ENCODE measurements around the gene NUDT3. TPM values are rescaled to one million over a fixed set of nuclear protein-coding genes. Genes with fewer than 3 reads are reported as not detected.

NUDT3 gene
- total RNA-seq, 1 donor from 2014 or later = 47.6 TPM

DNA sequence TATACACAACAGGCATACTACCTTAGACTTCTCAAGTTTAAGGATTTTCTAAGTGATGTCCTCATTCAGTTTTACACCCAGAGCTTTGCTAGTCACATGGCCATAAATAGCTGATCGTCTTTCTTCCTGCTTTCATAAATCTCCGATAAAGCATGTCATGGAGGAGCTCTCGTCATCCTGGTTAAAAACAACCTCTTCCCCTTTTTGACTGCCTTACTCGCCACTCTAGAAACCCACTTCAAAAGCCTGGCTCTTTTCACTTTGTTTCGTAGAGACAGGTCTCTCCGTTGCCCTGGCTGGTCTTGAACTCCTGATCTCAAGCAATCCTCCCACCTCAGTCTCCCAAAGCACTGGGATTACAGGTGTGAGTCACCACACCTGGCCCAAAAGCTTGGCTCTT, 76.7 kb downstream of the NUDT3 start:
- no peak for DNase-seq (ENCODE audit: missing footprints)
- ATAC-seq = no peak
- intact Hi-C loops (cut with DNase I) = no loop called here

DNA sequence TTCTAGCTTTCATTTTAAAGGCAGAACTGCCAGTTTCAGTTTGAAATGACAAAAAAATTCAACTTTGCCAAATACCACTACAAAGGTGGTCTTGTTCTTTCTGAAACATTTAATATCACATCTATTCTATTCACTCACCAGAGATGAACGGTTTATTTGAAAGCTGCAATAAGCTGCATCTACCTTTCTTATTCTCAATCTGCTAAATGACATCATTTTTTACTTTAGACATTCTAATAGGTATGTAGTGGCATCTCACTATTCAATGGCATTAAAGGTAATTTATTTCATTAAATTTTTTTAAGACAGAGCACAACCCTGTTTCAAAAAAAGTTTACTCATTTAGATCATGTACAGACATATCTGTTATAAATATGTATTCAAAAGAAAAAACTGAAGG, 77.2 kb downstream of the NUDT3 start:
- intact Hi-C loops (cut with DNase I) = no loop called here
- ATAC-seq = no peak
- DNase-seq (ENCODE audit: missing footprints) = no peak

DNA sequence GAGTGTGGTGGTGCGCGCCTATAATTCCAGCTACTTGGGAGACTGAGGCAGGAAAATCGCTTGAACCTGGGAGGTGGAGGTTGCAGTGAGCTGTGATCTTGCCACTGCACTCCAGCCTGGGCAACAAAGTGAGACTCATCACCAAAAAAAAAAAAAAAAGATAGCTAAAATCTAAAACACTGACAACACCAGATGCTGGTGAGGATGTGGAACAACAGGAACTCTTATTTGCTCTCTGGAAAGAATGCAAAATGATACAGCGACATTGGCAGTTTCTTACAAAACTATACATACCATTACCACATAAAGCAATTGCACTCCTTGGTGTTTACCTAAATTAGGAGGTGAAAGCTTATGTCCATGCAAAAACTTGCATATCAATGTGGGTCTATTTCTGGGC, 80.2 kb downstream of the NUDT3 start:
- no peak for ATAC-seq

DNA sequence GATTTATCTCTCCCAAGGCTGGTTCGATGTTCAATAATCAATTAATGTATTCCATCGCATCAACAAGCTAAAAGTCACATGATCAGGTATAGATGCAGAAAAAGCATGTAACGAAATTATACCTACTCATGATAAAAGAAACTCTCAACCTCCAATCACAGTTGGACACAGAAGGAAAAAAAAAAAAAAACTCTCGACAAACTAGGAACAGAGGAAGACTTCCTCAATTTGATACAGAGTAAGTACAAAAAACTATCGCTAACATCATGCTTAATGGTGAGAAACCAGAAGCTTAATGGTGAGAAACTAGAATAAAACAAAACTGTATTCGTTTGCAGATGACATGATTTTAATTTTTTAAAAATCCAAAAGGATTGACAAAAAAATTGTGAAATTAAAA, 81.7 kb downstream of the NUDT3 start:
- ATAC-seq (no peak), DNase-seq (ENCODE audit: missing footprints) (no peak)
- intact Hi-C loops (cut with DNase I) = no loop called here

More for the DNA sequence above, 80.2 kb downstream of the NUDT3 start:
- no peak for DNase-seq (ENCODE audit: missing footprints)
- intact Hi-C loops (cut with DNase I) = no loop called here

DNA sequence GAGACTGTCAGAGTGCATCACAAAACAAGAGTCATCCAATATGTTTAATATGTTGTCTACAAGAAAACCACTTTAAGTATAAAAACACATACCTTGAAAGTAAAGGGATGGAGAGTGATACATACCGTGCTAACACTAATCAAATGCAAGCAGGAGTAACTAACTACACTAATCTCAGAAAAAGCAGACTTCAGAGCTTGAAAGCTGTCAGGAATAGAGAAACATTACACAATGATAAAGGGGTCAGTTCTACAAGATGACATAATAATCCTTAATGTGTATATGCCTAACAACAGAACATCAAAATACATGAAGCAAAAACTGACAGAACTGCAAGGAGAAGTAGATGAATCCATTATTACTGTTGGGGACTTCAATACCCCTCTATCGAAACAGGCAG, 84.0 kb downstream of the NUDT3 start:
- intact Hi-C loops (cut with DNase I) = no loop called here

DNA sequence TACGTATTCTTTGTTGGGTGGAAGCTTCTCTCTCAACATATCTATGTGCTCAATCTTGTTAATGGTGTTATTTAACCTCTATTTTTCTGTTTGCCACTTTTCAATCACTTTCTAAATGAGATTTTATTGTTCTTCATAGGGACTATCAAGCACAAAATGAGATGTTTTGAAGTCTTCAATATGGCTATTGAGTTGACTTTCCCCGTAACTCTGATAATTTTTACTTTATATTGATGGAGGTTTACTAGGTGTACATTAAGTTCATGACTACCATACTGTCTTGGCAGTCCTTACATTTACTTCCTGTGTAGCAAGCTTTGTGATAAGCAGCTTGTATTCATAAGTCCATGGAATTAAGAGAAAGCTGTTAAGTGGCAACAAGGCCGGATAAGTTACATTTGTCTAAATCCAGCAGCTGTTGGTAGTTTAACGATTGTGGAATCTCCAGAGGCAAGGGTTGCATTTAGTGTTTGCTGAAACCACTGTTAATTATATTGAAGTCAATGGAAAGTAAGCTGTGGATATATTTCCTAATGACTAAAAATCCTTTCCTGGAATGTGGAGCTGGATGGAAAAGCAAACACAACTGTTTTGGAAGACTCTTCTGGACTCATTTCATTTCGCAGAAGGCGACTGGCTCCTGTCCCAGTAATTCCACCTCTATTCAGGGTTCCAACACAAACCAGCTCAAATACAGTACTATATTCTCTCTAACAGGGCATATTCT, 86.3 kb downstream of the NUDT3 start:
- peak; percentile 62 for ATAC-seq
- intact Hi-C loops (cut with DNase I) = no loop called here
- DNase-seq (ENCODE audit: missing footprints) = no peak

More for the DNA sequence above, 84.0 kb downstream of the NUDT3 start:
- DNase-seq (ENCODE audit: missing footprints) = no peak
- no peak for ATAC-seq

DNA sequence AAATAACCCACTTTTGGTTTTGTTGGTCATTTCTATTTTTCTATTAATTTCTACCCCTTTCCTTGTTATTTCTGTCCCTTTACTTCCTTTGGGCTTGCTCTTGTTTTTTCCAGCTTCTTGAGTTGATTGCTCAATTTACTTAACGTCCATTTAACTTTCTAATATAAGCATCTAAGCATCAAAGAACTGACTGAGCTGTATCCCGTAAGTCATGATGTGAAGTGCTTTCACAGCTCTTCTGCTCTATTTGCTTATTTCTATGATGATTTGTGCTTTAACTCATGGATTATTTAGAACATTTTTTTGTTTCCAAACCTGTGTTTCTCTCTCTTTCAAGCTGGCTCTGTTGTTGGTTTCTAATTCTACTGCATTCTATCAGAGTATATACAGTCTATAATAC, 87.0 kb downstream of the NUDT3 start:
- DNase-seq (ENCODE audit: missing footprints) (no peak), ATAC-seq (no peak)
- intact Hi-C loops (cut with DNase I) = no loop called here

DNA sequence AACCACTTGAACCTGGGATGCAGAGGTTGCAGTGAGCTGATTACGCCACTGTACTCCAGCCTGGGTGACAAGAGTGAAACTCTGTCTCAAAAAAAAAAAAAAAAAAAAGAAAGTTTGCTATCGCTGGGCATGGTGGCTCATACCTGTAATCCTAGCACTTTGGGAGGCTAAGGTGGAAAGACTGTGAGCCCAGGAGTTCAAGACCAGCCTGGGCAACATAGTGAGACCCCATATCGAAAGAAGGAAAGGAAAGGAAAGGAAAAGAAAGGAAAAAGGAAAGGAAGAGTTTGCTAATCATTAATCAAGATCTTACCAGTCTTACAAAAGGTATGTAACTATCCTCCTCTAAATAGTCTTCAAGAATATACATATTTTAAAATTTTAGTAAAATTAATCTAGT, 88.3 kb downstream of the NUDT3 start:
- ATAC-seq = no peak
- no peak for DNase-seq (ENCODE audit: missing footprints)
- intact Hi-C loops (cut with DNase I) = no loop called here

DNA sequence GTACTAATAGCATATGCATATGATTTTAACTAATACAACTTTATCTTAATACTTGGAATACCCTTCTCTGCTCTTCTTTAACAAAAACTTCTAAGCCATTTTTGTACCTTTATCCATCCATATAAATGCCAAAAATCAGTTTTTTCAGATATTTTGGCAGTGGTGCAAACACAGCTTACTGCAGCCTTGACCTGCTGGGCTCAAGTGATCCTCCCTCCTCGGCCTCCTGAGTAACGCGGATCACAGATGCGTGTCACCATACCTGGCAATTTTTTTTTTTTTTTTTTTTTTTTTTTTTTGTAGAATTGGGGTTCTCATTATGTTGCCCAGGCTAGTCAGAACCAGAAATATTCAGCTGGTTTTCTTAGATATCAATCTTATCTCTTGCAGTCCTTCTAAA, 89.5 kb downstream of the NUDT3 start:
- ATAC-seq (no peak), DNase-seq (ENCODE audit: missing footprints) (no peak)
- intact Hi-C loops (cut with DNase I) = no loop called here

DNA sequence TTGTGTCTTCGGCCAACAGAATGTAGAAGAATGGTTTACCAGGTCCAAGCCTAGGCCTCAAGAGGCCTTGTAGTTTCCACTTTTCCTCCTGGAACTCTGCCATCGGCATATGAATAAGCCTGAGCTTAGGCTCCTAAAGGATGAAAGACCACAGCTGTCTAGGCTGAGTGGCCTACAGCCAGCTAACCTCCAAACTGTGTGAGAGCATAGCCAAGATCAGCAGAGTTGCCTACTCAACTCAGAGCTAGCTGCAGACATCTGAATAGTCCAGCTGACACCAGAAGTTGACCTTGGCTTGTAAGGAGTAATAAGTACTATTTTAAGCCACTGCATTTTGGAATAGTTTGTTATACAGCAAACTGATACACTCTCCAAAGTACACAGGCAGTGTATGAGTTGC, 91.1 kb downstream of the NUDT3 start:
- ATAC-seq (peak; percentile 95), DNase-seq (ENCODE audit: missing footprints) (peak; percentile 75)
- intact Hi-C loops (cut with DNase I) = loop anchor here (2.0 kb wide), 1 partner anchor 91 kb away; the partner anchor contains the start of gene NUDT3

DNA sequence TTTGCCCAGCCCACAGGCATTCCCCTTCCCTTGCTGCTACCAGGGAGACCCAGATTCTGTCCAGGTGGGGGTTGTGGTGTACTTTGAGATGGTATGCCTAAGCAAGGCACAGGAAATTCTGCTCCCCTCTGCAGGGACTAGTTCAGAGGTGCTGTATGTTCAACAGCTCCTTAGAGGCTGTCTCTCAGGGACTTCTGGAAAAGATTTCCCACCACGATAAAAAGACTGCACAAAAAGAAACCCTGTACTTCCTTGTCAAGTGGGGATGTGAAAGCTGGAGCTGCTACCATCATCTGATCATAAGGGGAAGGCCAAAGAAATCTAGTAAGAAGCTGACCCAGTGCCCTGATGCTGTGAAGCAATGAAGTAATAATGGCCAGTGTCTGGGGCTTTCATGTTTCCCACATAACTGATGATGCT, 92.1 kb downstream of the NUDT3 start:
- intact Hi-C loops (cut with DNase I) = loop anchor here (2.0 kb wide), 1 partner anchor 92 kb away; the partner anchor contains the start of gene NUDT3
- peak; percentile 24 for ATAC-seq
- DNase-seq (ENCODE audit: missing footprints) = no peak

DNA sequence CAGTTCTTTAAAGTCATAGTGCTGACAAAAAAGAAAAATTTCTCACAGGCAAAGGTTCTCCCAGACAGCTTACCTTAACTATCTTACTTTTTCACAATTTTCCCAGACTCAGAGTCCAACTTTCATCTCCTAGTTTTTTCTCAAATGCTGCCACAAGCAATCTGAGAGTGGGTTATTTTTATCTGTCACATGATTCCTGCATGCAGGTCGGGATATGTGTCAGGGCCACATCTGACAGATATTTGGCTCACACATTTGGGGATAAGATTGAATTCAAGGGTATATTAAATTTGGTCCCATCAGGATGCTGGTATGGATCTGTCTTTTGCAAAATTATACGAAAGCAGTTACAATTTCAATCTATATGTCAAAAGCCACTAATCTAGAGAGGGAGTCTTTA, 93.5 kb downstream of the NUDT3 start:
- intact Hi-C loops (cut with DNase I) = loop anchor here (5.0 kb wide), 1 partner anchor 33 kb away; no protein-coding TSS in a partner anchor
- ATAC-seq = no peak
- no peak for DNase-seq (ENCODE audit: missing footprints)

DNA sequence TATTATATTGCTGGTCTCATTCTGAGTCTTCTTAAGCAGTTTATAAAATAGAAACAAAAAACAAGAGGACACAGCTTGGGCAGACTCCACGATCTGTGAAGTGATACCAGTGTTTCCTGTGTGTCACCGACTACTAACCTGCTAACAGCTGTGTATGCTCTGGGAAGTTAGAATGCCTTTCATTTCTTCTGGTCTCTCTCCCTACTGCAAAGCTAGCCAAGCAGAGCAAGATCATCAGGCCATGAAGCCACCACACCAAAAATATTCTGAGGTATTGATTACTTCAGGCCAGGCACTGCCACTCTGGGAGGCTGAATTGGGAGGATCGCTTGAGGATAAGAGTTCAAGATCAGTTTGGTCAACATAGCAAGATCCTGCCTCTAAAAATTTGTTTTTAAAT, 96.7 kb downstream of the NUDT3 start:
- ATAC-seq (no peak), DNase-seq (ENCODE audit: missing footprints) (no peak)
- intact Hi-C loops (cut with DNase I) = loop anchor here (5.0 kb wide), 1 partner anchor 37 kb away; no protein-coding TSS in a partner anchor

DNA sequence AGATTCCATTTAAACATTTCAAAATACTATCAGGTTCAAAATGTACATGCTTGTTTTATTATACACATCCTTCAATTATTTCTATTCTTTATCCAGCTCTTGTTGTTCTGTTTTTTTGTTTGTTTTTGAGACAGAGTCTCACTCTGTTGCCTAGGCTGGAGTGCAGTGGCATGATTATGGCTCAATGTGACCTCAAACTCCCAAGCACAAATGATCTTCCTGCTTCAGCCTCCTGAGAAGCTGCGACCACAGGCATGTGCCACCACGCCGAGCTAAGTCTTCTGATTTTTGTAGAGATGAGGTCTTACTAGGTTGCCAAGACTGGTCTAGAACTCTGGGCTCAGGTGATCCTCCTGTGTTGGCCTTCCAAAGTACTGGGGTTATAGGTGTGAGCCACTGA, 99.5 kb downstream of the NUDT3 start:
- intact Hi-C loops (cut with DNase I) = no loop called here
- ATAC-seq (peak; percentile 33), DNase-seq (ENCODE audit: missing footprints) (no peak)

DNA sequence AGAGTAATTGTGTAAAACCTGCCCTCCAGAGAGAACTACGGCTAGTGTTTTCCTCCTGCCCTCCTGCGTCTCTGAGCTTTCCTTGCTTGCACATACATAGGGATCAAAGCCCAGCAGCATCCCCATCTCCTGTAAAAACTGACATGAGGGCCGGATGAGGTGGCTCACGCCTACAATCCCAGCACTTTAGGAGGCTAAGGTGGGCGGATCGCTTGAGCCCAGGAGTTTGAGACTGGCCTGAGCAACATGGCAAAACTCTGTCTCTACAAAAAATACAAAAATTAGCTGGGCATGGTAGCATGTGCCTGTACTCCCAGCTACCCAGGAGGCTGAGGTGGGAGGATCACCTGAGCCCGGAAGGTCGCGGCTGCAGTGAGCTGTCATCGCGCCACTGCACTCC, 103.3 kb downstream of the NUDT3 start:
- no peak for ATAC-seq
- DNase-seq (ENCODE audit: missing footprints) = no peak
- intact Hi-C loops (cut with DNase I) = no loop called here

DNA sequence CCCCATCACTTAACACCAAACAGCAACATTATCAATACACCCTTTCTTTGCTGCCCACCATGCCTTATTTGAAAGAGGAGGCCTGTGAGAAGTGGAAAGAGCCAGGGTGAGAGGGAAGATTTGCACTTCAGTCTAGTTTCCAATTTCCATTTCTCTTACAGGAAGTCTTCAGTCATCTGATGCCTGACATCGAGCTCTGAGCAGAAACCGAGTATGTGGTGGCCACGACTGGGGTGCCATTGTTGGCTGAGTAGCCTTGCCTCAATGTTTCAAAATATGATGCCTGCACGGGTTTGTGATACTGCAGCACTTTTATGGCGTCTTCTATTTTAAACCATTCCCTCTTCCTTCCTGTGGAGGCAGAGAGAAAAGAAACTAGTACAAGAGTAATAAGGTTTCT, 103.9 kb downstream of the NUDT3 start:
- no peak for DNase-seq (ENCODE audit: missing footprints)
- ATAC-seq = no peak
- intact Hi-C loops (cut with DNase I) = no loop called here

DNA sequence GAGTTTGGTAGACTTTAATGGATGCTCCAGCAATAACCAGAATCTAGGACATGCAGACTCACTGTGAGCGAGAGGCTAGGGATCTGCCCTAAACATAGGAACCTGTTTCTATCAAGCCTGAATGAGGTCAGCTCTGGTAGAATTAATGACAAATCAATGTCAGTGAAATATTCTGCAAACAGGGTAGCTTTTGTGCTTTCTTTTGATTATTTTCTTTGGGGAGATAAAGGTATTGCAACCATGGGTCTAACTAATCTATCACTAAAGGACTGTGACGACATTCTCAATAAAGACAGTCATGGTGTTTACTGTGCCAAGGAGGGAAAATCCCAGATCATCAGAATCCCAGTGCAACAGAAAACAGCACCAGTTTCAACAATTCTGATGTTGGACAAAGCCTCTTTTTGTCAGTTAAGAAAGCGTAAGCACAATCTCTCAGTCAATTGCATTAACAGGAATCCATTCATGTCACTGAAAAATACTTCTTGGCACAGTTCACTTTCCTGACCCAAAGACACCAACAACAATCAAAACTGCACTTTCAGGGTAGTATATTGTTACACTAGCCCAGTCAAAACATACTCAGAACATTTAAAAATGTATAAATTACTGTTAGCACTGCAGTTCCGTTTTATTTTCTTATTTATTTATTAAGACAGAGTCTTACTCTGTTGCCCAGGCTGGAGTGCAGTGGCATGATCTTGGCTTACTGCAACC, 106.9 kb downstream of the NUDT3 start:
- intact Hi-C loops (cut with DNase I) = no loop called here
- ATAC-seq = no peak
- no peak for DNase-seq (ENCODE audit: missing footprints)

DNA sequence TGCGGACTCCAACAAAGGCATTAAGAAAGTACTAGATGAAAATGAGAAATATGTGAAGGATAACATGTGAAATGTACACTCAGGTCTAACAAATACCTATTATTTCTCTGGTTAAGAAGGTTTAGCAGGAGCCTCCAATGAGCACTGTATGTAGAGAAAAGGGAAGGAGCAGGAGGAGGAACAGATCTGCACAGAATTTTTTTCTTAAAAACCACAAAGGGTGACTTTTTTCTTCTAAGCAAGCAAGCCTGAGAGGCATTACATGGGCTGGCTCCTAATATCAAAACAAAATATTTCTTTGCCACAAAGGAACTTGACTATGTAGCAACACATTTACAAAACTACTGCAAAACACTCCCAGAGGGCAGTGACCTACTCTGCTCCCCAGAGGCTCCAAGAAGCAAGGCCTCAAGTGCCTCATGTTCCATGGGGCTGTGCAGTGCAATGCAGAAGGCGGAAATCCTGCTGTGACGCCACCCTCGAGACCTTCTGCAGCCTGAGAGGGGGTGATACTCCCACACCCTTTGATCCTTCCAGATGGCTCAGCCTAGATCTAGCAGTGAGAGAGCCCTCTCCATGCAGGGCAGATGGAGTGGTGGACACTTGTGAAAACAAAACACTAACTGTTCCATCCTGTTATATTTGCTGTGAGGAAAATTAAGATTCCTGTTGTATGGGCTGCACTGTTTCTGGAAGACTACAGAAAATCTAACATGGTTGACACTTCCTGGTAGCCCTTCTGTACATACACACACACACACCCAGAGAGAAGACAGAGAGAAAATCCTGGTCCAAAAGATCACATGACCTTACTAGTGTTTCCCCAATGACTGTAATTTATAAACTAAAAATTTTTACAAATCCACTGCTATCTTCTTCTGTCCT, 107.7 kb downstream of the NUDT3 start:
- ATAC-seq = peak; percentile 88
- peak; percentile 88 for DNase-seq (ENCODE audit: missing footprints)
- intact Hi-C loops (cut with DNase I) = no loop called here

DNA sequence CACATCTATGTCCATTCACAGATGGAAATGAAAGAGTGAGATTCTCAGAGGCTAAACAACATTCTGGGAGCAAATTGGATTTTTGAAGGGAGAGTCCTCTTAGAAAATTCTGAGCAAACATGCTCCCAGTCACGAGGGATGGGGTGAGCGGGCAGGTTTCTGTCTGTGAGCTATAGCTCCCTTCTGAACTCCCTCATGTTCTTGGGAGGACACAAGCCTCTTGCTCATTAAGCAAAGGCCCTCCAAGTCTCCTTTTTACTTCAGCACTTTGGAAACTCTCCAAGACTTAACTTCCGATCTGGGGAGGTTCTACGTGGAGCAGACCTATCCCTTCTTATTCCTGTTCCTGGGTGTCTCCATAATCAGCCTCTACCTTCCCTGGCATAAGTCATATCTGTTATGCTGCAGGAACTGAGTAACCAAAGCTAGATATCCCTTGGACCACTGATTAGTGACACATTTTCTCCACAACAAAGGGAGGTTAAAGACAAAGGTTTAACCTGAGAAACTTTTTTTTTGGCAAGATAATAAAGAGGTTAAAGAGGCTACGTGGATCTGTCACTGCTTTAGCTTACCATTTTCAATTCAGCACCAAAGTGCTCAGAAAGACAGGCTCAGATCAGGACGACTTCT, 110.7 kb downstream of the NUDT3 start:
- DNase-seq (ENCODE audit: missing footprints) = no peak
- intact Hi-C loops (cut with DNase I) = no loop called here
- ATAC-seq = no peak
